ENCODE measurements around the gene MYEOV.

DNA sequence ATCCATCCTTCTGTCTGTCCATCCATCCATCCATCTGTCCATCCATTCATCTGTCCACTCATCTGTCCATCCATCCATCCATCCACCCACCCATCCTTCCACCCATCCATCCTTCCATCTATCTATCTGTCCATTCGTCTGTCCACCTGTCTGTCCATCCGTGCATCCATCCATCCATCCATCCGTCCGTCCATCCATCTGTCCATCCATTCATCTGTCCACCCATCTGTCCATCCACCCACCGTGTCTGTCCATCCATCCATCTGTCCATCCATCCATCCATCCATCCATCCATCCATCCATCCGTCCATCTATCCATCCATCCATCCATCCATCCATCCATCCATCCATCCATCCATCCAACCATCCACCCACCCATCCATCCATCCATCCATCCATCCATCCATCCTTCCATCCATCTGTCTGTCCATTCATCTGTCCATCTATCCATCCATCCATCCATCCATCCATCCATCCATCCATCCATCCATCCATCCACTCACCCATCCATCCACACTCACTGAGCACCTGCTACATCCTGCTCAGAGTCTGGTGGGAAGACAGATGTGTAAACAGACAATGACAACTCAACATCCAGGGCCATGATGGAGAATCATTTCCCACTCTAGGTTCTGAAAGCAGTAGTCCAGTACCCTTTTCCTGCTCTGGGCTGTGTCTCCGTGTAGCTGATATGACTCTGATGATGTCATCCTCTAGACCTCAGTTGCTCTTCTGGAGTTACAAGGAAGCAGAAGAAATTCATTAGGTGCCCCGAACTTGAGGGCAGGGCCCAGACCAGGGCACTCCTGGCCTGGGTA lies 30.8 kb upstream of the MYEOV start:
- no peak for TF ChIP-seq POLR2A (IDR thresholded peaks at IDR 0.05)
- TF ChIP-seq, protein P1, sequence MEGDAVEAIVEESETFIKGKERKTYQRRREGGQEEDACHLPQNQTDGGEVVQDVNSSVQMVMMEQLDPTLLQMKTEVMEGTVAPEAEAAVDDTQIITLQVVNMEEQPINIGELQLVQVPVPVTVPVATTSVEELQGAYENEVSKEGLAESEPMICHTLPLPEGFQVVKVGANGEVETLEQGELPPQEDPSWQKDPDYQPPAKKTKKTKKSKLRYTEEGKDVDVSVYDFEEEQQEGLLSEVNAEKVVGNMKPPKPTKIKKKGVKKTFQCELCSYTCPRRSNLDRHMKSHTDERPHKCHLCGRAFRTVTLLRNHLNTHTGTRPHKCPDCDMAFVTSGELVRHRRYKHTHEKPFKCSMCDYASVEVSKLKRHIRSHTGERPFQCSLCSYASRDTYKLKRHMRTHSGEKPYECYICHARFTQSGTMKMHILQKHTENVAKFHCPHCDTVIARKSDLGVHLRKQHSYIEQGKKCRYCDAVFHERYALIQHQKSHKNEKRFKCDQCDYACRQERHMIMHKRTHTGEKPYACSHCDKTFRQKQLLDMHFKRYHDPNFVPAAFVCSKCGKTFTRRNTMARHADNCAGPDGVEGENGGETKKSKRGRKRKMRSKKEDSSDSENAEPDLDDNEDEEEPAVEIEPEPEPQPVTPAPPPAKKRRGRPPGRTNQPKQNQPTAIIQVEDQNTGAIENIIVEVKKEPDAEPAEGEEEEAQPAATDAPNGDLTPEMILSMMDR (IDR thresholded peaks at IDR 0.05 in 4 of 5, conservative IDR thresholded peaks at IDR 0.05 in 1 of 5), result no peak

All from gastrocnemius medialis (tissue), 4 donors.